Measurements from ENCODE around the gene ALG1L2.
"Not testable (repeated sequence)": the region's sequence is repeated elsewhere in the genome, so short reads cannot be mapped to it uniquely, and the experiment has no call there.

GRCh38 chr3:130111865-130112747 is 30.5 kb downstream of the ALG1L2 start:
- not testable (repeated sequence) for TF ChIP-seq CTCF (IDR thresholded peaks at IDR 0.05)
- peak; percentile 67 for TF ChIP-seq POLR2A (IDR thresholded peaks at IDR 0.05)
- peak in 1 of 3 donors; percentile 21 for TF ChIP-seq POLR2AphosphoS5 (IDR thresholded peaks at IDR 0.05)
